ENCODE results near the gene CNNM1. TPM values are rescaled to one million over a fixed set of nuclear protein-coding genes. Genes with fewer than 3 reads are reported as not detected.

Gene CNNM1
- total RNA-seq, 1 experiment from 2014 or later = not detected

- H2AFZ ChIP-seq (ENCODE audit: low read depth, low read length, poor library complexity, severe bottlenecking) = no peak overlapping the region
- H3K27me3 ChIP-seq (ENCODE audit: insufficient read depth, low read length) = peaks cover 20% of the 10 kb centered on the region
- no peaks in the 10 kb centered on the region for H3K79me2 ChIP-seq (ENCODE audit: insufficient read depth, low read length)
- DNase-seq (ENCODE audit: low read depth, low spot score) (no peak), ATAC-seq (no peak)
- no peaks in the 10 kb centered on the region for H3K9me2 ChIP-seq (ENCODE audit: insufficient read depth)
- H3K9me3 ChIP-seq (ENCODE audit: control insufficient read depth in 1 of 2, insufficient read depth in 1 of 2, low read depth in 1 of 2, low read length in 2 of 2) = no peaks in the 10 kb centered on the region
- H3K27ac ChIP-seq (ENCODE audit: low read depth, low read length) = no peak overlapping the region
- no peak overlapping the region for H3K4me3 ChIP-seq (replicated peaks in 1 of 2; ENCODE audit: low read depth in 1 of 2, low read length in 2 of 2)
- intact Hi-C loops (cut with micrococcal nuclease) = no loop called here
- H3K4me1 ChIP-seq (ENCODE audit: control insufficient read depth in 1 of 2, insufficient read depth in 2 of 2, low read length in 2 of 2) = peaks cover 0 to 3% of the 10 kb centered on the region in 2 experiments; a peak in 1 of 4 replicates
- BruUV-seq (replicated peaks) = no TSS peak
- ChIA-PET POLR2A (no interaction called here), RAD21 (ENCODE audit: low non-redundant PET in 1 of 2, low total read pairs in 2 of 2, uncharacterized antibody in 2 of 2, unreplicated experiment in 2 of 2) (no interaction called here), CTCF (no interaction called here)
- H3K9ac ChIP-seq (ENCODE audit: low read length) = no peak overlapping the region
- no peaks in the 10 kb centered on the region for H3K36me3 ChIP-seq (ENCODE audit: control insufficient read depth in 1 of 2, insufficient read depth in 2 of 2, low read length in 2 of 2)
- TF ChIP-seq CTCF (IDR thresholded peaks at IDR 0.05 in 2 of 3, conservative IDR thresholded peaks at IDR 0.05 in 1 of 3; ENCODE audit: borderline replicate concordance in 1 of 3, insufficient read depth in 1 of 3, low read depth in 2 of 3, low read length in 2 of 3) = no peak
- TF ChIP-seq JUND (IDR thresholded peaks at IDR 0.05) = no peak
- TF ChIP-seq SIN3A (IDR thresholded peaks at IDR 0.05; ENCODE audit: low read depth) = no peak
- TF ChIP-seq REST (IDR thresholded peaks at IDR 0.05; ENCODE audit: low read depth) = no peak
- no peak for TF ChIP-seq MAX (IDR thresholded peaks at IDR 0.05)
- TF ChIP-seq SP1 (IDR thresholded peaks at IDR 0.05; ENCODE audit: low read depth) = no peak
- TF ChIP-seq RAD21 (IDR thresholded peaks at IDR 0.05; ENCODE audit: low read depth) = no peak
- TF ChIP-seq YY1 (IDR thresholded peaks at IDR 0.05; ENCODE audit: extremely low read depth, insufficient replicate concordance, low read depth, low read length) = no peak
- no peak for TF ChIP-seq POLR2A (IDR thresholded peaks at IDR 0.05; ENCODE audit: borderline replicate concordance, extremely low read depth, insufficient read depth, insufficient read length)
- TF ChIP-seq EGR1 (IDR thresholded peaks at IDR 0.05; ENCODE audit: low read depth) = no peak
- no peak for TF ChIP-seq CBX3 (IDR thresholded peaks at IDR 0.05; ENCODE audit: low read depth)
- TF ChIP-seq ZNF274 (IDR thresholded peaks at IDR 0.05; ENCODE audit: low read depth, low read length) = no peak
- no peaks in the 10 kb centered on the region for H4K20me1 ChIP-seq (ENCODE audit: insufficient read depth)
- no peak overlapping the region for H3K4me2 ChIP-seq (ENCODE audit: low read length)
These were observed 11.5 kb downstream of the CNNM1 start for GRCh38 chr10:99340650-99341049.
